ENCODE measurements around the gene RNF152.

The RNF152 gene

GRCh38 chr18:61892683-61893308 lies at the start of gene RNF152:
Gene RNF152, minus strand, starts transcription at chr18:61893007. Its CDS starts 76,544 bp downstream, at chr18:61816463.
- peak in 1 of 2 experiments; percentile 28 for DNase-seq

- no peak for DNase-seq
These were observed 49.2 kb upstream of the RNF152 start for GRCh38 chr18:61941948-61942471.

- no peak for DNase-seq
These were observed 46.4 kb upstream of the RNF152 start for GRCh38 chr18:61939046-61939674.

DNA sequence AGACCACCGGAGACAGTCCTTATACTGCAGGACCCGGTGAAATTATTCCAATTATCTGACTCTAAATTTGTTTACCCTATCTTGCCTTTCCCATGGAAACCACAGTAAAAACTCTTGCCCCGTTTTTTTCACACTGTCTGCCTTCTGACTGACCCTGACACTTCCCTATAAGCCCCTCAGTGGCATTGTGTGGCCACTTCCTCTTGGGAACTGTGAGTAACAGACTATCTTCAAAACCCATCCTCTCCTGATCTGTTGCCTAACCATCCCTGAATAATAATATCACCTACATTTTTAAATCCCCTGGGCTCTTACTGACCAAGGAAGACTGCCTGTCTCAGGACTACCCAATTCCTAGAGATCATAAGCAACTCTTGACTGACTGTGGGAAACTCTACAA lies 42.6 kb upstream of the RNF152 start:
- no peak for DNase-seq

GRCh38 chr18:61931654-61932379 lies 39.0 kb upstream of the RNF152 start:
- DNase-seq: no peak

- no peak for DNase-seq
These were observed 37.3 kb upstream of the RNF152 start for GRCh38 chr18:61929881-61930640.

DNA sequence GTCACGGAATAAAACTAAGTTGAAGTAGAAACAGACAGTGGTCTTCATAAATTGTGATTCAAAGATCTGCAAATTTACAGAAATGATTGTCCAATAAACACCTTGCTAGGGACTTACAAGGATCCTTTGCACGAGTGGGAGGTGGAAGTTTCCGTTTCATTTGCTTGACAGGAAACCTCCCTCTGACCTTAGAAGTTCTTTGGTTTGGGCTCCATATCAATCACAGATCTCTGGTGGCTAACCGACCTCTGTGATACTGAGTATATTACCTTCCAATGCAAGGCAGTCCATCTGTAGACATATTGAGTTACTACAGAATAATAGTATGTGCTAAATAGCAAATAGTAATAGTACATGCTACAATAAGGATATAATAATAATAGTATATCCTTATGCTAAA lies 33.7 kb upstream of the RNF152 start:
- no peak for DNase-seq

DNA sequence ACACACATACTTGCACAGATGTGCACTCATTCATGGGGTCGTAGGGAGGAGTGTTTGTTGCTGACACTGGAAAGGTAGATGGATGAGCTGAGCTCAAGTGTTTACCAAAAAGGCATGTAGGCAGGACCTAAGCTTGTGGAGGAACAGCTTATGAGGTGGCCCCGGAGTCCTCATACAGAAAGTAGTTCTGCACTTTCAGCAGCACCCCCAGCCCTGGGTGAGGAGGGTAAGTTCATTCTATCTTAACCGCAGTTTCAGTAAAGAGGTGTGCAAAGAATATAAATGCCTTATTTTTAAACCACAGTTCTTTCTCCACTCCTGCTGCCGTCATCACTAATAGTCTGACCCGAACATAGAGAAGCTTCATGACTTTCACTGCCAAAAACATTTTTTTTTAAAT lies 31.7 kb upstream of the RNF152 start:
- no peak for DNase-seq

GRCh38 chr18:61922435-61922834 lies 29.6 kb upstream of the RNF152 start:
- DNase-seq: no peak

DNA sequence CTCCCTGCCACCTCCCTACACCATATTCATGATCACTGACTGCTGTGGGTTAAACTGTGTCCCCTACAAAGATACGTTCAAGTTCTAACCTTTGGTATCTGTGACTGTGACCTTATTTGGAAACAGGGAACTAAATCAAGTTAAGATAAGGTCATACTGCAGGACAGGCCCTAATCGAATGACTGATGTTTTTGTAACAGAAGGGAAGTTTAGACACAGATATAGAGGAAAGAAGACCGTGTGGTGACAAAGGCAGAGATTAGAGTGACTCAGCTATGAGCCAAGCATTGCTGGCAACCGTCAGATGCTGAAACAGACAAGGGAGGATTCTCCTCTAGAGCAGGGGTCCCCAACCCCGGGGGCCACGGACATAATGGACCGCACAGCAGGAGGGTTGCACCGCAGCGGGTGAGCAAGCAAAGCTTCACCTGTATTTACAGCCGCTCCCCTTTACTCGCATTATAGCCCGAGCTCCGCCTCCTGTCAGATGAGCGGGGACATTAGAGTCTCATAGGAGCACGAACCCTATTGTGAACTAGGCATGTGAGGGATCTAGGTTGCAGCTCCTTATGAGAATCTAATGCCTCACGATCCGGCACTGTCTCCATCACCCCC lies 28.9 kb upstream of the RNF152 start:
- DNase-seq: no peak

DNA sequence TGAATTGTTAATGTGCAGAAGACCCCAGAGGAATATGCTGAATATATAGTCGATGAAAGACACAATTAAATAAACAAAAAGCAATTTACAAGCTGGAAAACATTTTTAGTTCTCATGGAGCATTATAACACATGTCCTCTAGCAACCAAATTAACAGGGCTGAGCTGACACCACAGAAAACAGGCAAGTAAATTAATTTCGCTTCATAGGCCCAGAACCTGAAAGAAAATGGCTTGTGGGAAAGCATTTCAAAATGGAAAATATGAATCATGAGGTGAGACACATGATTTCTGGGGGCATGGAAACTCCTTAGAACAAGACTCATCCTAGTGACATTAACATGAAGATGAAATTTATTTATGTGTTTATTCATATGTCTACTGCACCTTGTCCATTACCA lies 25.0 kb upstream of the RNF152 start:
- DNase-seq: no peak

DNA sequence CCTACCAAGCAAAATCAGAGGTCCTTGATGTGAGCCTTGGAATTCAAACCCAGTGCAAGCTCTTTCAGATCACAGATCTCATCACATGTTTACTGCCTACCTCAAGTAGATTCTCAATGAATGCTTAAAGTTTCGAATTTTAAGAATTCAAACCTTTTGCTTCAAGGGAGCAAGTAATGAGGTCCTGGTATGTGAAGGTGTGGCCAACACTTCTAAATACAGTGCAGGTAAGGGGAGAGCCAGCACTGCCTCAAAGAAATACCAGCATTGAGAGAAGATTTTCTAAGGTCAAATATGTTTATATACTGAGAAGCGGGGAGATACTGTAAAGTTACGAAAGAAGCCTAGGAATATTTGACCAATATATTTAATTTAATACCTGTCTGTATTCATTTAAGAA lies 19.7 kb upstream of the RNF152 start:
- DNase-seq: no peak

DNA sequence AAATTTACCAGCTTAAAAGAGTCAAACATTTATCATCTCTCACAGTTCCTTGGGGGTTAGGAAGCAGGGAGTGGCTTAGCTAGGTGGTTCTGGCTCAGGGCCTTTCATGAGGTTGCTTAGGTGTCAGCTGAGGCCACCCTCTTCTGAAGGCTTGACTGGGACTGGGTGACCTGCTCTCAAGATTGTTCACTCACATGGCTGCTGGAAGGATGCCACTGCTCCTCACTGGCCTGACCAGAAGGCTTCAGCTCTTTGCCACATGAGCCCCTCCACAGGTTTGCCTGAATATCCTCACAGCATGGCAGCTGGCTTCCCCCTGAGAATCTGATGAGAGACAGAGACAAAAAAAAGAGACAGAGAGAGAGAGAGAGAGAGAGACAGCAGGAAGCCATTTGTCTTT lies 17.3 kb upstream of the RNF152 start:
- no peak for DNase-seq

GRCh38 chr18:61908661-61909060 lies 15.9 kb upstream of the RNF152 start:
- DNase-seq: no peak

DNA sequence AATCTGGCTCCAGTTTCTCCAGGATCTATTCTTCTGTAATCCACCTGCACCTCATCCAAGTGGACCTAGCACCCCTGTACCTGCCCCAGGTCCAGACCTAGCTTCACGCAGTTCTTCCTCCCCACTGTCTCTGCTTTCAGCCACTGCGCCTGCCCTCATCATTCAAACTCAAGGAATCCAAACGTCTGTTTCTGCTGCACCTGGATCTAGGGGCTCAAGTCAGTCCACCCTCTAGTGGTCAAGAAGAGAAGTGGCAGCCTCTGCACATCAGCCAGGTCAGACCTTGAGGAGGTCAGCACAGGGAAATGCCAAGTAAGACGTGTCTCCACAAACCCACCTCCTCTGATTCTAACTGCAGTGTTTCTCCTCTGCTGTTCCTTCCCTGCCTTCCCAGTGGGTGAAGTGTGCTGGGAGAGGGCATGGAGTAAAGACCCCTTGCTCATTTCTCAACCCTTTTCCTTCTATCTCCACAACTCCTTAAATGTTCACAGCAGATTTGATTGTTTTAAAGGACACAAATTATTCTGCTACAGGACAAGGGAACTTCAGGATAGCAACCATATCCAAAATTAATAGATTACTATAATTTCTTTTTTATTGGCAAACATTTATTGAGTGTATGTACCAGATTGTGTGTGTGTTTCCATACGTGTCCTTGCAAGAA lies 8.6 kb upstream of the RNF152 start:
- DNase-seq: no peak

- no peak for DNase-seq
These were observed 7.9 kb upstream of the RNF152 start for GRCh38 chr18:61900504-61901281.

DNA sequence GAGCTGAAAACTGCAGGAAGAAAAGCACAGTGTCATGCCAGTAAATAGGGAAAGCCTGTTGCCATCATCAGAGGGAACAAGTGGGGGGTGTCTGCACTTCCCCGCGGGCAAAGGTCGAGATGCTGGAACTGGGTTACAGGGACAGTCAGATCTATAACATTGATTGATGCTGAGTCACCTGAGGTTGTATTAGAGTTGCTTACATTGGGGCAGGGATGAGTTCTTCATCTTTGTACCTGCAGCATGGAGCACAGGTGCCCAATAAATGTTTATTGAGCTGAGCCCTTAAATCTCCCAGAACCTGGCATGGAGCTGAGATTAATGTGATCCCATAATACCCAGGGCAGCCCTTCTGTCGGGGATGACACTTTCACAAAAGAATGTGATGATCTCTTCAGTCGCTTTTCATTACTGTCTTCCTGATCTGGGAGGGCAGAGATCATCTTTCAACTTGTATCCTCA lies 5.9 kb upstream of the RNF152 start:
- no peak for DNase-seq

GRCh38 chr18:61896757-61897156 lies 4.0 kb upstream of the RNF152 start:
- DNase-seq: peak; percentile 76 to 87

DNA sequence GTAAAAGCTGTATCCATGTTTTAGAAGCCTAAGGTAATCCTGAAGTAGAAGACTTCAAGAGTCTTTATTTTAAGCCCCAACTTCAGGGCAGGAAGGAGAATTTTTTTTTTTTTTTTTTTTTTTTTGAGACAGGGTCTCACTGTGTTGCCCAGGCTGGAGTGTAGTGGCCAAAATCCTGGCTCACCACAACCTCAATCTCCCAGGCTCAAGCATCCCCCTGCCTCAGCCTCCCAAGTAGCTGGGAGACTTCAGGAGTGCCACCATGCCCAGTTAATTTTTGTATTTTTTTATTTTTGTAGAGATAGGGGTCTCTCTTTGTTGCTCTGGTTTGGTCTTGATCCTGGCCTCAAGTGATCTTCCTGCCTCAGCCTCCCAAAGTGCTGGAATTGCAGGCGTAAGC lies 3.3 kb upstream of the RNF152 start:
- no peak for DNase-seq

- no peak for DNase-seq
These were observed 2.1 kb upstream of the RNF152 start for GRCh38 chr18:61894751-61895524.
